Neural progenitor cell (in vitro differentiated cells): ENCODE measurements around the gene TSHZ2. TPM values are rescaled to one million over a fixed set of nuclear protein-coding genes. Genes with fewer than 3 reads are reported as not detected.

ENCODE experiments used
- DNase-seq: peaks from one replicate; pipeline ENCODE4 v3.0.0-alpha.2; 2016; ENCODE audit warnings: low spot score
- H2AFZ ChIP-seq: fragments of 200-600 bp; sonication (generic); replicated peaks from 2 replicates; pipeline ENCODE4 v1.6.1; 2016; ENCODE audit warnings: antibody characterized with exemption
- H3F3A ChIP-seq: fragments of 200-600 bp; sonication (generic); 2 replicates; pipeline ENCODE4 v1.6.1; 2016; ENCODE audit warnings: antibody characterized with exemption, low read depth
- H3K27ac ChIP-seq: fragments of 200-600 bp; sonication (generic); 2 replicates; pipeline ENCODE4 v1.5.1; 2016; ENCODE audit warnings: mild to moderate bottlenecking
- H3K27me3 ChIP-seq: fragments of 200-600 bp; sonication (generic); 2 replicates; pipeline ENCODE4 v1.6.1; 2016; ENCODE audit warnings: mild to moderate bottlenecking, moderate library complexity
- H3K36me3 ChIP-seq: fragments of 200-600 bp; sonication (generic); 2 replicates; pipeline ENCODE4 v1.5.1; 2016
- H3K4me1 ChIP-seq: fragments of 200-600 bp; sonication (generic); 2 replicates; pipeline ENCODE4 v1.6.1; 2016; ENCODE audit warnings: mixed run types
- H3K4me2 ChIP-seq: fragments of 200-600 bp; sonication (generic); 2 replicates; pipeline ENCODE4 v1.6.1; 2016
- H3K4me3 ChIP-seq: fragments of 200-600 bp; sonication (generic); 2 replicates; pipeline ENCODE4 v1.5.1; 2016
- H3K79me2 ChIP-seq: fragments of 200-600 bp; sonication (generic); 2 replicates; pipeline ENCODE4 v1.6.1; 2016; ENCODE audit warnings: low read depth
- H3K9ac ChIP-seq: fragments of 200-600 bp; sonication (generic); 2 replicates; pipeline ENCODE4 v1.6.1; 2016
- H3K9me3 ChIP-seq: fragments of 200-600 bp; sonication (generic); 2 replicates; pipeline ENCODE4 v1.5.1; 2016; ENCODE audit warnings: low read depth
- H4K20me1 ChIP-seq: fragments of 200-600 bp; sonication (generic); 2 replicates; pipeline ENCODE4 v1.6.1; 2016; ENCODE audit warnings: low read depth
- H3K27ac Mint-ChIP-seq: 3 replicates; pipeline ENCODE4 v1.8.0; 2021; ENCODE audit warnings: mixed read lengths
- H3K27me3 Mint-ChIP-seq: 2 replicates; pipeline ENCODE4 v1.8.0; 2022; ENCODE audit warnings: low read depth, mild to moderate bottlenecking, inconsistent platforms, moderate library complexity, mixed read lengths; ENCODE audit not compliant: insufficient read depth
- H3K36me3 Mint-ChIP-seq: 3 replicates; pipeline ENCODE4 v1.8.0; 2021; ENCODE audit warnings: mixed read lengths
- H3K4me1 Mint-ChIP-seq: 3 replicates; pipeline ENCODE4 v1.8.0; 2021; ENCODE audit warnings: mixed read lengths
- H3K4me3 Mint-ChIP-seq: 3 replicates; pipeline ENCODE4 v1.8.0; 2021; ENCODE audit warnings: mild to moderate bottlenecking, moderate library complexity, mixed read lengths
- H3K9me3 Mint-ChIP-seq: 3 replicates; pipeline ENCODE4 v1.8.0; 2020; ENCODE audit warnings: mixed read lengths
- EZH2 ChIP-seq: fragments of 200-600 bp; sonication (generic); IDR thresholded peaks from 2 replicates; pipeline ENCODE4 v1.6.1; 2017; ENCODE audit warnings: antibody characterized with exemption, mild to moderate bottlenecking, moderate library complexity
- EZH2phosphoT487 ChIP-seq: fragments of 200-600 bp; sonication (generic); IDR thresholded peaks from 2 replicates; pipeline ENCODE4 v1.6.1; 2017; ENCODE audit warnings: antibody characterized with exemption
- total RNA-seq: library from RNA; depleted of rRNA; stranded (reverse); fragments of >200 nt; gene quantifications from 2 replicates; pipeline ENCODE4 v1.2.3, GENCODE V29; 2015; ENCODE audit warnings: low replicate concordance
- TF ChIP-seq, protein P1 (sequence below): fragments of 200-600 bp; sonication (generic); IDR thresholded peaks from 2 replicates; pipeline ENCODE4 v1.5.1; 2017; ENCODE audit warnings: antibody characterized with exemption, mild to moderate bottlenecking

Gene TSHZ2
- total RNA-seq, 1 donor from 2014 or later = 1.8 TPM

- no peaks in the 10 kb centered on the region for H3K9me3 Mint-ChIP-seq
- no peak for DNase-seq
- TF ChIP-seq EZH2phosphoT487 (no peak), EZH2 (no peak)
- TF ChIP-seq, protein P1, sequence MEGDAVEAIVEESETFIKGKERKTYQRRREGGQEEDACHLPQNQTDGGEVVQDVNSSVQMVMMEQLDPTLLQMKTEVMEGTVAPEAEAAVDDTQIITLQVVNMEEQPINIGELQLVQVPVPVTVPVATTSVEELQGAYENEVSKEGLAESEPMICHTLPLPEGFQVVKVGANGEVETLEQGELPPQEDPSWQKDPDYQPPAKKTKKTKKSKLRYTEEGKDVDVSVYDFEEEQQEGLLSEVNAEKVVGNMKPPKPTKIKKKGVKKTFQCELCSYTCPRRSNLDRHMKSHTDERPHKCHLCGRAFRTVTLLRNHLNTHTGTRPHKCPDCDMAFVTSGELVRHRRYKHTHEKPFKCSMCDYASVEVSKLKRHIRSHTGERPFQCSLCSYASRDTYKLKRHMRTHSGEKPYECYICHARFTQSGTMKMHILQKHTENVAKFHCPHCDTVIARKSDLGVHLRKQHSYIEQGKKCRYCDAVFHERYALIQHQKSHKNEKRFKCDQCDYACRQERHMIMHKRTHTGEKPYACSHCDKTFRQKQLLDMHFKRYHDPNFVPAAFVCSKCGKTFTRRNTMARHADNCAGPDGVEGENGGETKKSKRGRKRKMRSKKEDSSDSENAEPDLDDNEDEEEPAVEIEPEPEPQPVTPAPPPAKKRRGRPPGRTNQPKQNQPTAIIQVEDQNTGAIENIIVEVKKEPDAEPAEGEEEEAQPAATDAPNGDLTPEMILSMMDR = no peak
- no peaks in the 10 kb centered on the region for H3K4me1 Mint-ChIP-seq
- H3K4me3 Mint-ChIP-seq = no peak overlapping the region
- Histone ChIP-seq H3K4me3 (no peak overlapping the region), H2AFZ (no peak overlapping the region), H3K27ac (no peak overlapping the region), H3K9me3 (no peaks in the 10 kb centered on the region), H3K4me2 (no peak overlapping the region), H3K36me3 (no peaks in the 10 kb centered on the region), H3K4me1 (no peaks in the 10 kb centered on the region), H3F3A (no peaks in the 10 kb centered on the region), H3K79me2 (no peaks in the 10 kb centered on the region), H3K9ac (no peak overlapping the region), H4K20me1 (no peaks in the 10 kb centered on the region), H3K27me3 (no peaks in the 10 kb centered on the region)
- no peaks in the 10 kb centered on the region for H3K27me3 Mint-ChIP-seq
- H3K27ac Mint-ChIP-seq = no peak overlapping the region
- H3K36me3 Mint-ChIP-seq = no peaks in the 10 kb centered on the region
These were observed 26.2 kb upstream of the TSHZ2 start for GRCh38 chr20:52945862-52946522.

GRCh38 chr20:52948491-52948890, 23.7 kb upstream of the TSHZ2 start:
- H3K4me1 ChIP-seq = no peaks in the 10 kb centered on the region
- no peak overlapping the region for H3K9ac ChIP-seq
- H3K27me3 ChIP-seq = no peaks in the 10 kb centered on the region
- H4K20me1 ChIP-seq = no peaks in the 10 kb centered on the region
- H3F3A ChIP-seq = no peaks in the 10 kb centered on the region
- Mint-ChIP-seq H3K27me3 (no peaks in the 10 kb centered on the region), H3K4me3 (no peak overlapping the region), H3K27ac (no peak overlapping the region), H3K4me1 (no peaks in the 10 kb centered on the region), H3K9me3 (no peaks in the 10 kb centered on the region), H3K36me3 (no peaks in the 10 kb centered on the region)
- H3K36me3 ChIP-seq = no peaks in the 10 kb centered on the region
- no peak for DNase-seq
- no peak overlapping the region for H3K4me3 ChIP-seq
- H3K27ac ChIP-seq = no peak overlapping the region
- H2AFZ ChIP-seq = no peak overlapping the region
- H3K79me2 ChIP-seq = no peaks in the 10 kb centered on the region
- no peaks in the 10 kb centered on the region for H3K9me3 ChIP-seq
- no peak overlapping the region for H3K4me2 ChIP-seq
- TF ChIP-seq EZH2phosphoT487 = no peak
- TF ChIP-seq, protein P1 = no peak
- TF ChIP-seq EZH2 = no peak

DNA sequence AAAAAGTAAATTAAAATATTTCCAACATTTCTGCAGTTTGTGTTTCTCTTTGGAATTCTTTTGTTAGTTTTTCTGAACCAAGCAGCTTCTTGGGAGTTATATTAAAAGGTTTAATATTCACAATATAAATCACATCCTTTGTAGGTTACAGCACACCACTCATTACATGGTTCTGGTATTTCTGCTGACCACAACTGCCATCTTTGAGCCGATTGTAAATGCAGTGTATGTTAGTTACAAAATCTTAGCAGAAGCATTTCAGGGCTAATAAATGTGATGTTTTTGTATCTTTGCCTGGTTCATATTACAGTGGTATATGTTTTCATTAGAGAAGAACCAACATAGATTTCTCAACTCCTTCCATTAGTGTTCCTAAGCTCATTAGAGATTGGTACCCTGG, 19.1 kb upstream of the TSHZ2 start:
- Histone ChIP-seq H3K4me3 (no peak overlapping the region), H3F3A (no peaks in the 10 kb centered on the region), H3K4me1 (no peaks in the 10 kb centered on the region), H3K9ac (no peak overlapping the region), H3K27ac (no peak overlapping the region), H3K27me3 (no peaks in the 10 kb centered on the region), H2AFZ (no peak overlapping the region), H3K36me3 (no peaks in the 10 kb centered on the region), H4K20me1 (no peaks in the 10 kb centered on the region), H3K4me2 (no peak overlapping the region), H3K9me3 (no peaks in the 10 kb centered on the region), H3K79me2 (no peaks in the 10 kb centered on the region)
- TF ChIP-seq, protein P1 = no peak
- no peak for TF ChIP-seq EZH2phosphoT487
- TF ChIP-seq EZH2 = no peak
- Mint-ChIP-seq H3K36me3 (no peaks in the 10 kb centered on the region), H3K27ac (no peak overlapping the region), H3K9me3 (no peaks in the 10 kb centered on the region), H3K27me3 (peaks cover 4% of the 10 kb centered on the region), H3K4me3 (no peak overlapping the region), H3K4me1 (no peaks in the 10 kb centered on the region)
- DNase-seq = no peak
